ENCODE results near the gene INO80E. TPM values are rescaled to one million over a fixed set of nuclear protein-coding genes. Genes with fewer than 3 reads are reported as not detected.
"Not testable (repeated sequence)": the region's sequence is repeated elsewhere in the genome, so short reads cannot be mapped to it uniquely, and the experiment has no call there.

The INO80E gene
- total and polyA plus RNA-seq, 8 donors, result 3.5 to 319 (median 52.3) TPM

DNA sequence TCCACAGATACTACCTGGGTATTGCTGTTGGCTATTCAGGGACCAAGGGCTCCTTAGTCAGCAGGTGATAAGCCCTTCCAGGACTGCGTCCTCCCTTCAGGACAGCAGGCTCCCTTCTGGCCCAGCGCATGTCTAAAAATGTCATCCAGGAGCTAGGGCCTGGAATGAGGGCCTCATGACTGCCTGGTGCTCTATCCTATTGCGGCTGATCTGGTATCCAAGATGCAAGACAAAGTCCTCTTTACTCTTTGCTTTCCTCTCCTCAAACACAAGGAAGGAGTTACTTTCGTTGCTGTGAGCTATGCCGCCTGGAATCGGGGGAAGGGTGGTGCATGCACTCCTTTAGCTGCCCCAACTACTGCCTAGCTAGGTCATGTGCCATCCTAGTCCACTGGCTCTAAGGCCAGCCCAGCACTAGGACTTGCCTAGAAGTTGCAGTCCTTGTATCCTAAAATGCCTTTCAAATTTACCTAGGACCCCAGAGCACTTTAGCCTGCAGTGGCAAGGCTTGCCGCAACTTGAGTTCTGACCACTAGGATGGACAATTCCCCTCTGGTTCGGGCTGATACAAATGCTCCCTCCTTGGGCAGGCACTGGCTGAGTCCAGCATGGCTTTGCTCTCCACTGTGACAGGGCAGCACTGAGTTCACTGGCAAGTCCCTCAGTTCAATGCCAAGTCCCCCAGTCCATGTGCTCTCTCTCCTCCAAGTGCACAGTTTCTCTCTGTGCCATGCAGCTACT is 44.2 kb upstream of the INO80E start:
- H3K36me3 ChIP-seq, result no peaks in the 10 kb centered on the region
- TF ChIP-seq, protein P1, sequence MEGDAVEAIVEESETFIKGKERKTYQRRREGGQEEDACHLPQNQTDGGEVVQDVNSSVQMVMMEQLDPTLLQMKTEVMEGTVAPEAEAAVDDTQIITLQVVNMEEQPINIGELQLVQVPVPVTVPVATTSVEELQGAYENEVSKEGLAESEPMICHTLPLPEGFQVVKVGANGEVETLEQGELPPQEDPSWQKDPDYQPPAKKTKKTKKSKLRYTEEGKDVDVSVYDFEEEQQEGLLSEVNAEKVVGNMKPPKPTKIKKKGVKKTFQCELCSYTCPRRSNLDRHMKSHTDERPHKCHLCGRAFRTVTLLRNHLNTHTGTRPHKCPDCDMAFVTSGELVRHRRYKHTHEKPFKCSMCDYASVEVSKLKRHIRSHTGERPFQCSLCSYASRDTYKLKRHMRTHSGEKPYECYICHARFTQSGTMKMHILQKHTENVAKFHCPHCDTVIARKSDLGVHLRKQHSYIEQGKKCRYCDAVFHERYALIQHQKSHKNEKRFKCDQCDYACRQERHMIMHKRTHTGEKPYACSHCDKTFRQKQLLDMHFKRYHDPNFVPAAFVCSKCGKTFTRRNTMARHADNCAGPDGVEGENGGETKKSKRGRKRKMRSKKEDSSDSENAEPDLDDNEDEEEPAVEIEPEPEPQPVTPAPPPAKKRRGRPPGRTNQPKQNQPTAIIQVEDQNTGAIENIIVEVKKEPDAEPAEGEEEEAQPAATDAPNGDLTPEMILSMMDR (IDR thresholded peaks at IDR 0.05), result no peak
- TF ChIP-seq EP300 (IDR thresholded peaks at IDR 0.05) (no peak), POLR2AphosphoS5 (IDR thresholded peaks at IDR 0.05) (no peak), POLR2A (IDR thresholded peaks at IDR 0.05) (no peak)

DNA sequence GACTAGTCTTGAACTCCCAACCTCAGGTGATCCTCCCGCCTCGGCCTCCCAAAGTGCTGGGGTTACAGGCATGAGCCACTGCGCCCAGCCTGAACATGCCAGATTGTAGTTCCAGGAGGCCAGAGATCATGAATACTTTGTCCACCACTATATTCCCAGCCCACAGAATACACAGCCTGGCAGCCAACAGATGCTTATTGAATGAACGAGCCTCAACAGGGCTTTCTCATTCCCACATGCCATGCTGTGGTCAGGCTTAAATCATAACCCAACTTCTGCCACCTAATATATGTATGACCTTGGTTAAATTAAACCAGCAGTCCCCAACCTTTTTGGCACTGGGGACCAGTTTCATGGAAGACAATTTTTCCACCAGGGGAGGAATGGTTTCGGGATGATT is 37.3 kb upstream of the INO80E start:
- H3K4me1 ChIP-seq, result peaks cover 7 to 20% (median 19%) of the 10 kb centered on the region in 4 donors
- WGBS, 5 donors, result 90 to 96% (median 90%) methylated on average over 5 of the region's 5 CpGs
- H3K27me3 ChIP-seq, result no peaks in the 10 kb centered on the region
- no peaks in the 10 kb centered on the region for H3K9me3 ChIP-seq
- peaks cover 0 to 5% (median under 1%) of the 10 kb centered on the region in 4 donors for H3K36me3 ChIP-seq
- TF ChIP-seq POLR2A (IDR thresholded peaks at IDR 0.05), result no peak
- TF ChIP-seq POLR2AphosphoS5 (IDR thresholded peaks at IDR 0.05), result no peak
- no peak for TF ChIP-seq EP300 (IDR thresholded peaks at IDR 0.05)
- TF ChIP-seq, protein P1 (IDR thresholded peaks at IDR 0.05), result no peak
- no peak overlapping the region for H3K4me3 ChIP-seq
- intact Hi-C loops (cut with DNase I; ENCODE audit: low total_unique reads), result no loop called here
- no peak for DNase-seq
- no peak overlapping the region for H3K27ac ChIP-seq

More for the DNA sequence above, 44.2 kb upstream of the INO80E start:
- Histone ChIP-seq H3K27ac (no peak overlapping the region), H3K27me3 (no peaks in the 10 kb centered on the region), H3K4me1 (no peaks in the 10 kb centered on the region), H3K9me3 (no peaks in the 10 kb centered on the region), H3K4me3 (no peak overlapping the region)
- intact Hi-C loops (cut with DNase I; ENCODE audit: low total_unique reads), result no loop called here
- DNase-seq, result peak in 1 of 2 donors; percentile 48
- WGBS, 5 donors, result 74 to 89% (median 83%) methylated on average over 6 to 8 of the region's 8 CpGs

DNA sequence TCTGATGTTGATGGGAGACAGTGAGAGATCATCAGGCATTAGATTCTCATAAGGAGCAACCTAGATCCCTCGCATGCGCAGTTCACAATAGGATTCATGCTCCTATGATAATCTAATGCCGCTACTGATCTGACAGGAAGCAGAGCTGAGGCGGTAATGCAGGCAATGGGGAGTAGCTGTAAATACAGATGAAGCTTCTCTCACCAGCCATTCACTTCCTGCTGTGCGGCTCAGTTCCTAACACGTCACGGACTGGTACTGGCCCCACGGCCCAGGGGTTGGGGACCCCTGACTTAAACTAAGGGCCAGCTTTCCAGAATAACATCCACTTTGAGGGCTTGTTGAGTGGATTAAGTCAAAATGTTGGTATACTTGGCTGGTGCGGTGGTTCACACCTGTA is 36.7 kb upstream of the INO80E start:
- intact Hi-C loops (cut with DNase I; ENCODE audit: low total_unique reads), result no loop called here
- WGBS, 5 donors, result 81 to 97% (median 90%) methylated on average over 8 to 9 of the region's 9 CpGs
- no peak overlapping the region for H3K4me3 ChIP-seq

DNA sequence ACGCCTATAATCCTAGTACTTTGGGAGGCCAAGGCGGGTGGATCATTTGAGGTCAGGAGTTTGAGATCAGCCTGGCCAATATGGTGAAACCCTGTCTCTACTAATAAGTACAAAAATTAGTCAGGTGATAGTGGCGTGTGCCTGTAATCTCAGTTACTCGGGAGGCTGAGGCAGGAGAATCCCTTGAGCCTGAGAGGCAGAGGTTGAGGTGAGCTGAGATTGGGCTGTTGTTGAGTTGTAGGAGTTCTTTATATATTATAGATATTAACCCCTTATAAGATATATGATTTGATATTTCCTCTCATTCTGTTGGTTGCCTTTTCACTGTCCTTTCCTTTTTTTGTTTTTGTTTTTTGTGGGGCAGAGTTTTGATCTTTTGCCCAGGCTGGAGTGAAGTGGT is 36.2 kb upstream of the INO80E start:
- intact Hi-C loops (cut with DNase I; ENCODE audit: low total_unique reads); H3K27ac ChIP-seq; DNase-seq; H3K27me3 ChIP-seq; H3K4me3 ChIP-seq; H3K9me3 ChIP-seq: not testable (repeated sequence)
- Histone ChIP-seq H3K4me1 (peaks cover 7 to 29% (median 28%) of the 10 kb centered on the region in 4 donors), H3K36me3 (peaks cover 0 to 13% (median 11%) of the 10 kb centered on the region in 4 donors)
- WGBS, 5 donors, result 86 to 89% (median 88%) methylated on average over 4 of the region's 4 CpGs

More for the DNA sequence above, 36.7 kb upstream of the INO80E start:
- H3K27me3 ChIP-seq, result no peaks in the 10 kb centered on the region
- no peak overlapping the region for H3K27ac ChIP-seq
- TF ChIP-seq POLR2A (IDR thresholded peaks at IDR 0.05) (no peak), POLR2AphosphoS5 (IDR thresholded peaks at IDR 0.05) (no peak), EP300 (IDR thresholded peaks at IDR 0.05) (no peak)
- TF ChIP-seq, protein P1 (IDR thresholded peaks at IDR 0.05), result no peak
- no peak for DNase-seq
- H3K36me3 ChIP-seq, result peaks cover 0 to 7% (median 6%) of the 10 kb centered on the region in 4 donors
- peaks cover 7 to 25% (median 24%) of the 10 kb centered on the region in 4 donors for H3K4me1 ChIP-seq
- no peaks in the 10 kb centered on the region for H3K9me3 ChIP-seq

DNA sequence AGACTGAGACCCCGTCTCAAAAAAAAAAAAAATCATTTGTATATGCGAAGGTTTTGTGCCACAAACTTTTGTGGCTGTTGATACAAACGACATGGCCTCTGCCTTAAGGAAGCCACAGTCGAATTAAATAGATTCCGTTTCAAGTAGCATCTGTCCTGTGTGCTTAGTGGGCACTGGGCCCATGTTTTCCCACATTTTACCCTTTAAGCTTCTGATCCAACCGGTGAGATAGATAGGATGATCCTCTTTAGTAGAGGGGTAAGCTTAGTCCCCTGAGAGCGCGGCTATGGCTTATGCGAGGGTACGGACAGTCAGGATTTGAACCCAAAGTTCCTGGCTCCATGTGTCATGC is 34.9 kb upstream of the INO80E start:
- DNase-seq, result no peak
- peak overlapping the region; percentile 92 to 96 (median 94) for H3K27ac ChIP-seq
- peak overlapping the region; percentile 66 to 79 (median 70) for H3K4me3 ChIP-seq
- H3K9me3 ChIP-seq, result no peaks in the 10 kb centered on the region
- H3K27me3 ChIP-seq, result no peaks in the 10 kb centered on the region
- peaks cover 7 to 39% (median 32%) of the 10 kb centered on the region in 4 donors for H3K4me1 ChIP-seq
- 57 to 65% (median 63%) methylated on average over 10 of the region's 10 CpGs for WGBS, 5 donors
- intact Hi-C loops (cut with DNase I; ENCODE audit: low total_unique reads), result no loop called here
- peaks cover 0 to 22% (median 16%) of the 10 kb centered on the region in 4 donors for H3K36me3 ChIP-seq
- TF ChIP-seq POLR2AphosphoS5 (IDR thresholded peaks at IDR 0.05) (no peak), EP300 (IDR thresholded peaks at IDR 0.05) (no peak), POLR2A (IDR thresholded peaks at IDR 0.05) (no peak)
- TF ChIP-seq, protein P1 (IDR thresholded peaks at IDR 0.05), result no peak

Data from stomach (tissue), 9 donors.